Testis (tissue), 3 donors: ENCODE results near the gene CD58. TPM values are rescaled to one million over a fixed set of nuclear protein-coding genes. Genes with fewer than 3 reads are reported as not detected.

Source experiments
- DNase-seq: peaks from one replicate; pipeline ENCODE4 v3.0.0-alpha.2; 2019
- H3K27ac ChIP-seq, 2 donors: fragments of 200-600 bp; sonication (generic); one replicate each; pipeline ENCODE4 v1.5.1; 2019
- H3K27me3 ChIP-seq: fragments of 200-600 bp; sonication (generic); one replicate; pipeline ENCODE4 v1.5.1; 2019
- H3K36me3 ChIP-seq: fragments of 200-600 bp; sonication (generic); one replicate; pipeline ENCODE4 v1.5.1; 2017; ENCODE audit warnings: low read depth; ENCODE audit errors: missing control alignments
- H3K4me1 ChIP-seq: fragments of 200-600 bp; sonication (generic); one replicate; pipeline ENCODE4 v1.5.1; 2019
- H3K4me3 ChIP-seq, 2 donors: fragments of 200-600 bp; sonication (generic); one replicate each; pipeline ENCODE4 v1.5.1; 2017 to 2019
- H3K9me3 ChIP-seq: fragments of 200-600 bp; sonication (generic); one replicate; pipeline ENCODE4 v1.5.1; 2017
- CTCF ChIP-seq, 3 experiments: fragments of 450-650 bp in 2 of 3; fragments of 200-600 bp in 1 of 3; sonication (generic) in 1 of 3; IDR thresholded peaks; one replicate each; pipeline ENCODE4 v1.5.1; 2016 to 2019; ENCODE audit warnings: antibody characterized with exemption in 3 of 3, mild to moderate bottlenecking in 2 of 3, moderate library complexity in 1 of 3
- POLR2A ChIP-seq: fragments of 450-650 bp; IDR thresholded peaks from one replicate; pipeline ENCODE4 v1.6.1; 2017; ENCODE audit warnings: antibody characterized with exemption, mild to moderate bottlenecking, moderate library complexity
- WGBS, 2 donors: methylation state at CpG; one replicate each; pipeline ENCODE4 v1.1.5; 2018; 5-methylcytosine and 5-hydroxymethylcytosine counted together
- intact Hi-C: fragments of 100-400 bp; cut with DNase I; formaldehyde crosslinking; loops from one replicate; pipeline ENCODE4 v1.15.1; 2023; ENCODE audit warnings: low total_unique reads
- polyA plus RNA-seq: library from polyadenylated mRNA; stranded (reverse); fragments of 350-450 nt; fragmentation: Illumina TruSeq; extraction: RNeasy Lipid Tissue Mini Kit (QIAGEN cat#74804); gene quantifications from one replicate; pipeline ENCODE4 v1.2.3, GENCODE V29; 2014; ENCODE audit warnings: low read depth, low replicate concordance; ENCODE audit not compliant: insufficient read depth
- total RNA-seq, 2 donors: library from RNA; depleted of rRNA; stranded (reverse); fragments of >200 nt; gene quantifications; one replicate each; pipeline ENCODE4 v1.2.3, GENCODE V29; 2016

The CD58 gene
- total and polyA plus RNA-seq, 3 donors from 2014 or later: 11.4 to 15.0 (median 14.9) TPM

- H3K9me3 ChIP-seq: no peaks in the 10 kb centered on the region
- intact Hi-C loops: no loop called here
- no peak for DNase-seq
- H3K4me3 ChIP-seq: no peak overlapping the region
- TF ChIP-seq POLR2A (no peak), CTCF (IDR thresholded peaks at IDR 0.05) (no peak)
- peaks cover 10% of the 10 kb centered on the region for H3K4me1 ChIP-seq
- no peaks in the 10 kb centered on the region for H3K27me3 ChIP-seq
- 64 to 72% methylated on average over 4 of the region's 4 CpGs for WGBS, 2 donors
- H3K27ac ChIP-seq: no peak overlapping the region
- H3K36me3 ChIP-seq: no peaks in the 10 kb centered on the region
These were observed 99.6 kb downstream of the CD58 start for GRCh38 chr1:116471241-116471640.

- Histone ChIP-seq H3K4me3 (no peak overlapping the region), H3K4me1 (peaks cover 6% of the 10 kb centered on the region), H3K9me3 (no peaks in the 10 kb centered on the region), H3K36me3 (no peaks in the 10 kb centered on the region), H3K27ac (no peak overlapping the region), H3K27me3 (no peaks in the 10 kb centered on the region)
- TF ChIP-seq CTCF (IDR thresholded peaks at IDR 0.05) (no peak), POLR2A (no peak)
- 92 to 96% methylated on average over 1 of the region's 1 CpG for WGBS, 2 donors
- intact Hi-C loops: no loop called here
- DNase-seq: no peak
These were observed 100.2 kb downstream of the CD58 start for GRCh38 chr1:116470671-116471070.

- Histone ChIP-seq H3K9me3 (no peaks in the 10 kb centered on the region), H3K27ac (no peak overlapping the region), H3K27me3 (no peaks in the 10 kb centered on the region), H3K36me3 (no peaks in the 10 kb centered on the region), H3K4me1 (no peaks in the 10 kb centered on the region), H3K4me3 (no peak overlapping the region)
- 90 to 96% methylated on average over 2 of the region's 2 CpGs for WGBS, 2 donors
- no peak for DNase-seq
- TF ChIP-seq CTCF (IDR thresholded peaks at IDR 0.05) (no peak), POLR2A (no peak)
- intact Hi-C loops: no loop called here
These were observed 103.8 kb downstream of the CD58 start for GRCh38 chr1:116466810-116467557.

GRCh38 chr1:116465845-116466685 is 104.8 kb downstream of the CD58 start:
- intact Hi-C loops: no loop called here
- Histone ChIP-seq H3K27me3 (no peaks in the 10 kb centered on the region), H3K9me3 (no peaks in the 10 kb centered on the region), H3K4me1 (no peaks in the 10 kb centered on the region), H3K4me3 (no peak overlapping the region), H3K36me3 (no peaks in the 10 kb centered on the region), H3K27ac (no peak overlapping the region)
- 66 to 72% methylated on average over 10 of the region's 10 CpGs for WGBS, 2 donors
- DNase-seq: no peak
- TF ChIP-seq POLR2A (no peak), CTCF (IDR thresholded peaks at IDR 0.05) (no peak)
